Renal cortex interstitium (tissue), 11 donors: ENCODE measurements around the gene C10orf105. TPM values are rescaled to one million over a fixed set of nuclear protein-coding genes. Genes with fewer than 3 reads are reported as not detected.

Experiments
- DNase-seq, 11 donors: peaks; one replicate each; pipeline ENCODE4 v3.0.0-alpha.2; 2013; ENCODE audit warnings: low read depth in 9 of 11, low spot score in 4 of 11; ENCODE audit errors: extremely low read depth in 1 of 11
- polyA plus RNA-seq, 3 donors: library from polyadenylated mRNA; unstranded; fragments of 120-200 nt; gene quantifications; one replicate each; pipeline ENCODE4 v1.2.1, GENCODE V29; 2013; ENCODE audit not compliant: insufficient read length in 3 of 3

Gene C10orf105
- polyA plus RNA-seq, 3 donors, result 0.13 to 0.18 (median 0.16) TPM

DNA sequence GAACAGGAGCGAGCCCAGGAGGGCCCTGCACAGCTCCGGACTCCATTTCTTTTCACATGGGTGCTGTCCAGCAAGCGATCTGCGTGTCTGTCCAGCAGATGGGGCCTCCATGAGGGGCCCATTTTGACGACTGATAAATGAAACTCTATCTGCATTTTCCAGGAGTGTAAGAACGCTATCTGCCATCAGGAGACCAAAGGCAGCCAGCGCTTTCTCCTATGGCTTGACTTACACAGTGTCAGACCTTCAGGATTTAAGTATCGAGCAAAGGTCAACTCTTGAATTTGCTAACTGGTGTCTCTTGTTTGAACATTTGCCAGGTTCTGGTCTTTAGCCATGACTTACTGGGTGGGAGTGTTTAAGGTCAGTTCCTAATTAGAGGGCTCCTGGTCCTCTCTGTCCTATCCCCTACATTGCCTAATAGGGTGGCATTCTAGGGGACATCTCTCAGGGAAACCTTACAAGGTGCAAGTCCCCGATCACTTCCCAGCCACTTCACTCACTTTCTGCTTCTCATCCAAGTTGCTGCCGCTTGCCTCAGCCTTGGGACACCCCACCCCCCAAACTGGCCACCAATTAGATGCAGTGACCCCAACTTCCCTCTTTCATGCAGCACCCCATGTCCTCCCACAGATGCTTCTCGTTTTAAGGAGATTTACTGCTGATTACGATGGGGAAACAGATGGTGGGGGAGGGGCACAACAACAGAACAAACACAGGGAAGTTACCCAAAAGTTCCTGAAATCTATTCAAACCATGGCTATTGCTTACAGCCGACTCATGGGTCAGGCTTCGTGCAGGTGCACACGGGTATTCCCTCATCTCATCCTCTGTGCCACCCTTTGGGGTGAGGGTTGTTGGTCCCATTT is 33.7 kb upstream of the C10orf105 start:
- no peak for DNase-seq

DNA sequence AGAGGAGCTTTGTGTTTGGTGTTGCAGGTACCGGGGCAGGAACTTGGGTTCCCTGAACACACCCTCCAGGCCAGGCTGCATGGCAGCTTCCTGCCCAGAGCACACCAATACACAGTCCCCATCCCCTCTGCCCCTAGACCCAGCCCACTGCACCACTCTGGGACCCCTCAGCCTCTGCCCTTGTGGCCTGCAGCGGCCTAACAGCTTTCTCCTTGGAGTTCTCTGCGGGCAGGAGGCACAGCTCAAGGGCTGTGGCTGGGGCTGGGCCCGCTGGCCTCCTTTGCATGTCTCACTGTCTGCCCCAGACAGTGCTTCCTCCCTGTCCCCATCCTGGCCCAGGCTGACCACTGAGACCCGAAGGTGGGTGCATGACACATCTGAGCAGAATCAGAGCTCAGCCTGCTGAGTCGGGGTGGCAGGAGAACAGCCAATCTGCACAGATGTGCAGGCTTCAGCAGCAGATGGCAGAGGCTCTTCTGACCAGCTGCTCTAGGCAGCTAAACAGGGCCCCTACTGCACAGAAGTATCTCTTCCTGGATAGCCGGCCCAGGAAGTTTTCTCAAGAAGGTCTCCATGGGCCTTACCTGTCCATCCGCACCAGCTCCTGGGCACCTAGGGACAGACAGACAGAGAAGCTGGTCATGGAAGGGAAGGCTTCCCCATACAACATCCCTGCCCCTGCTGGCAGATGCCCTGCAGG is 33.0 kb upstream of the C10orf105 start:
- DNase-seq, result no peak

DNA sequence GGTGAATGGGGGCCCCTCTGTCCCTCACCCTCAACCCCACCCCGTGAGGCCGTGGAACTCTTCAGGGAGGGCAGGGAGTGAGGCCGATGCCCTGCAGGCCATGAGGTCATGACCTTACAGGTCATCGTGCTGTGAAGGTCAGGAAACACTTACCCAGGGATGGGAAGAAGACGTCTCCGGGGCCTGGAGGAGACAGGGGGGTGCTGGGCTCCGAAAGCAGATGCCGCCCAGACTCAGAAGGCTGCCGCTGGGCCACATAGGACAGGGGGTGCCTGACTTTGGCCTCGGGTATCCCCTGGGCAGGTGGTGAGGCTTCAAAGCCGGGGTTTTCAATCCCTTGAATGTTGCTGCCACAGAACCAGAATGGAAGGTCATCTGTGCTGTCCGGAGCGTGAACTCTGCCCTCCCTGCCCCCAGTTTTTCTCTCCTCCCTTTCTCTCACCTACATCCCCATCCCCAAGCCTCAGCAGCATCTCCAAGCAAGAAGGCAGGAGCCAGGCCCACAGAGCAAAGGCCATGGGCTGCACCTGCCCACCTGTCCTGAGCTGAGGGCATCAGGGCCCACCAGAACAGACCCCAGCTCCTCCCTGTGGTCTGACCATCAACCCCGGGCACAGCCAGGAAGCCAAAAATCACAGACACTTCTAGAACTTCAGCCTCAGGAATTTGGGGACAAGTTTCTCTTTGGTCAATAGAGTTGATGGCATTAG is 32.1 kb upstream of the C10orf105 start:
- no peak for DNase-seq

DNA sequence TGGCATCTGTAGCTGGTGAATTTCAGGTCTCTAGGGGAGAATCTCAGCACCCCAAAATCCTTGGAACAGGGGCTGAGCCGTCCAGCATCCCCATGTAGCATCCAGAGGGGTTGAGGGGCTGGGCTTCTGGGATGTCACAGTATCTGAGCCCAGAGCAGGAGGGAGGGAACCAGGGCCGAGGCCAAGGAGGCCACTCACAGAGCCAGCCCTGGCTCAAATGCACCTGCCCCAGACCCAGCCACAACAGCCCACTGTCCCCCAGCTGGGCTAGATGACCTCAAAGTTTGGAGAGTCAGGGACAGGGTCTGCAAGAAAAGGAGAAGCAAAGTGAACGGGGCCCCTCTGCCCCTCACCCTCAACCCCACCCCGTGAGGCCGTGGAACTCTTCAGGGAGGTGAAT is 31.4 kb upstream of the C10orf105 start:
- no peak for DNase-seq

DNA sequence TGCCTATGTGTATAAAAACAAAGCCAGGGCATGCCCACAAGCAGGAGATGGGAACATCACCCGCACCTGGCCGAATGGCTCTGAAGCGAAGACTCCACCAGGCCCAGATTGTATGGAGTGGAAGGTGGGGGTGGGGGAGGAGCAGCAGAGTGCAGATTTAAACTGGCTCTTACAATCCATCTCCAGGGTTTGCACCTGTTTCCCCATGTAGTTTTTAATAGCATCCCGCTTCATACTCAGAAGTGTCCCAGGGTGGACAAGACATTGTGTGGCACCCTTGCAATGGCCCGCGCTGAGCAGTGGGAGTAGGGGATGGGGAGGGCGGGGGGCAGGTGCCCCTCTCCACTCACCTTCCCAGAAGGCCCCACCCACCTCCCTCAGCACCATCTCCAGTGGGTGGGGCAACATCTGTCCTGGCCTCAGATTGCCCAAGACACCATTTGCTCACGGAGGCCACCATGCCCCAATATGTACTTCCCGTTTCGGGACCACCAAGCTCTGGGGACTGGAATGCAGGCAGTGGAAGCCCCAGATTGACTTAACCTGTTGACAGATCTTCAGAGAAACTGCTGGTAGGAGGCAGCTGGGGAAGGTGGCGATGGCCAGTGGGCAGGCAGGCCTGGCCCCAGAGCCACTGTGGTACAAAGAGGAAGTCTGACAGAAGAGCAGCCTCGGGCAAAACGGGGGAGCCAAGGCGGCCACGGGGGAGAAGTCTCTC is 30.7 kb upstream of the C10orf105 start:
- no peak for DNase-seq

DNA sequence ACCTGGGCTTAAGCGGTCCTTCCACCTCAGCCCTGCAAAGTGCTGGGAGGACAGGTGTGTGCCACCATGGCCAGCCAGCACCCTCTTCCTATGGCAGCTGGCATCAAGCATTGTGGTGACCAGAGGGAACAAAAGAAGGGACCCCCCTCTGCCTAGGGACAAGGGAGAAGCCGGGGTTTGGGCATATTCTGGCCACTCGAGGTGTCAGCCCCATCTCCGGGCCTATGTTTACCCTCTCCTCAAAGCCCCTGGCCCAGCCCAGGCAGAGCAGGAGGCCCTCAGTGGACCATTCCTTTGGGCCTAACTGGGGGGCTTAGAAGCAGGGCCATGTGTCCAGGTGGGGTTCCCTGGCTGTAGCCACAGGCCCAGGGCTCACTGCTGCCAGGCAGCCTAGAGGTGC is 29.8 kb upstream of the C10orf105 start:
- no peak for DNase-seq

DNA sequence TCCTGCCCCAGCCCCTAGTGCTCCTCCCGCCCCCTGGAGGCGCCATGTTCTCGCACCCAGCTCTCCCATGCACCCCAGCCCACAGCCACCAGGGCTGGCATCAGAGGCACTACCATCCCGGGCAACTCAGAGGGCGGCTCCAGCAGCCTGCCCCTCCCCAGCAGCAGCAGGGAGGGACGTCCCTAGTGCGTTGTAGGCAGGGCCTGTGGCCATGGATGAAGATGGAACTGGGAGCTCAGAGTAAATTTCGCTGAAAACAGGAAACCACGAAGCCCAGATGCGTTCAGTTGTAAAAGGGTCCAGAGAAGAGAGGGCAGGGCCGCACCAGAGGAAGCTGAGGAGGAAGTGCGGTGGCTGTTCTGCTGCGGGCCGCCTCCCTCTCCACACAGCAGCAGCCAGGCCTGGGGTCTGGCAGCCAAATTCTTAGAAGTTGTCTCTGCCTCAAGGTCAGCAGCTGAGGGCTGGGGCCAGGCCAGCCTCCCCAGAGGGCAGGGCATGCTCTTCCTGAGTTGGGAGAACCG is 29.2 kb upstream of the C10orf105 start:
- DNase-seq, result peak in 1 of 11 donors; percentile 16

DNA sequence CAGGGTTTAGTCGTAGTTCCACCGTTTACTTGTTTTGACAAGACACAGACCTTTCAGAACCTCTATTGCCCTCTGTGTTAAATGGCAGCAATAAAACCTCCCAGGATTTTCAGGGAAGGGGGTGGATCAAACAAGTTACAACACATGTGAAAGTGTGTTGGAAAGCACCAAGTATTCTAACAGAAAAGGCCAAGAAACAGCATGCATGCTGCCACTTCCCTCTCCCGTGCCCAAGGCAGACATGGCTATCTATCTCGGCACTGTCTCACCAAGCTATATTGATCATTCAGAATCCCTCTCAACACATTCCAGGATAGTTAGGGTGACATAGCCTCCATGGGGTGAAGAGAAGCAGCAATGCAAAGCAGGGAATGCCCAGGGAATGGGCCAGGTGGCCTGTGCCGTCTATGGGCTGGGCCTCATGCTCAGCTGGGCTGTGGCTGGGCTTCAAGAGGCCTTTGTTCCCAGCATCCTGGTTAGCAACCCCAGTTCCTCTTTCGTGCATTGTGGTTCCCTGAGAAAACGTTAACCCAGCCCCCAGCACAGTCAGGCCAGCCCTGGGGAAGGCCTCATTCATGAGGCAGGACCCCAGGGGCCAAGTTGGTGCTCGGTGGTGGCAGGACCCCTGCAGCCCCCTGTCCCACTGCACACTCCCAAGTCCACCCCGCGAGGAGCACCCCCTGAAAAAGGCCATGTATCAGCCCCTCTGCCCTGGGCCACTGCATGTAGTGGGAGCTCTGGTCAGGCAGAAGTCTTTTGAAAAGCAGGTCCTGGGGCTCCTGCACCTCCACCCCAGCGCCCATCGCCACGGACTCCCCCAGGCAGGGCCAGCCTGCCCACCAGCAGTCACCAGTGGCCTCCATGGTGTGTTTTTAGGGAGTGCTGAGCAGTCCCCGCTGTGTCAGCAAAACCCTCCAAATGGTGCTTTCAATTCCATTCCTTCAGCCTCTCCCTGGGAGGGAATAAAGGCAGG is 28.3 kb upstream of the C10orf105 start:
- no peak for DNase-seq

DNA sequence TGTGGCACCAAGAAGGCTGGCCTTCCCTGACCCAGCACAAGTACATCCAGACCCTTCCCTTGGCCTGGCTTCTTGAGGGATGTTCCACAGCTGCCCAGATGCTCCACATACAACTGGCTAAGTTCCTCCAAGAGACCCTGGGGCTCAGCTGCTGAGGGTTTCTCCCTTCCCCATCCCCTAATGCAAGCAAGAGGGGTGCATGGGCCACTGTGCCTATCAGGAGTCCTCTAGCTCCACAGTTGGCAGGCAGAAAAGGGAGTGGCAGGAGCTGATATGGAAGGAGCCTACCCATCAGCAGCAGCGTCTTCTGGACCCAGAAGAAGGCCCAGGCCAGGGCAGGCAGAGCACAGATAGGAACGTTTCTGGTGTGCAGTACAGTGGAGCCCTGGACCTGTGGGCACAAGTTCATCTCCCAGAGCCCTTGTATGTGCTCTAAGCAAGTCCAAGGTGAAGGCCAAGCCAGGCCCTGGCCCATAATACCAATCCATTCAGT is 27.5 kb upstream of the C10orf105 start:
- no peak for DNase-seq

DNA sequence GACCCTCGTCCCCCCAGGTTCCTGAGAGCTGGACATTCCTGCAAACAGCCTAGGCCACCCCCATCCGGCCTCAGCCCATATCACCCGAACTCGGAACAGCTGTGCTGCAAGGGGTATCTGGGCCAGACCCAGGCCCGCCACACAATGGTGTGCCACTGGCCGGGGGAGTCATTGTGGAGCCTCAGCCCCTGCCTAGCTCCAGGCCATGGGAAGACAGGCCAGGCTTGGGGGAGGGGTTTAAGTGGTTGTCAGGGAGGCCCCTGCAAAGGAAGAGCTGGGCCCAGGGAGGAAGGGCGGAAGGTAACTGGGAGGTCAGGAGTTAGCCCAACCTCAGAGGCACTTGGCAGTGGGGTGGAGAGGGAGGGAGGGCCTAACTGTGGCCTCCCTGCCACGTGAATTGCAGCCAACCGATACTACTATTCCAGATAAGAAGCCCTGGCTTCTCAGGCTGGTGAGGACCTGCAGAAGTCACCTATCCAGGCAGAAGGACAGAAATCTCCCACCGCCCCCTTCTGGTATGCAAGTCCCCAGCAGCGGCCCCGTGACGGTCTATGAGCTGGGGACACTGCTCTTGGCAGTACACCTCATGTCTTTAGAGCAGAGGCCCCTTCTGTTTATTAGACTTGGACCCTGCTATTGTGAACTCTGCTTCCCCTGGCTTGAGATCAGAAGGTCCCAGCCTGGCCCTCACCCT is 26.9 kb upstream of the C10orf105 start:
- no peak for DNase-seq

DNA sequence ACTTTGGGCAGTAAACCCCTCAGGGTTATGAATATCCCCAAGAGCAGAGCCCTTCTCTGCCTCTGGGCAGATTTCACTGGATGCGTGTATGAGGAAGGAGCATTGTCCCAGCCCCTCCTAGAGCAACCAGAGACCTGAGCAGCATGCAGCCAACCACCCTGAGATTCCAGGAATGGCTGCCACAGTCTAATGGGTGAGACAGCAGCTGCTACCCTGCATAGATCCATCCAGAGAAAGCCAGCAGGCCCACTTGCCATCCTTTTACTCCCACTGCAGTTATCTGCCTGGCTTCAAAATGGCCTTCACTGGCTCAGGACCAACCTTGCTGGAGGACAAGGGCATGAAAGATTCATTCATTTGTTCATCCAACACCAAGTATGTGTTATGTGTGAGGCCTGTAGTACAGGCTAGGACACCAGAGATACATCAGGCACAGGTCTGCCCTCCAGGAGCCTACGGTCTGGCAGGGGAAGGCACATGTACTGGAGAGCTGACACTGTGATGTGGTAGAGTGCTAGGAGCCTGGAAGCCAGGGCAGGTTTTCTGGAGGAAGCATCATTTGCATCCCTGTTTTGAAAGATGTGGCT is 26.2 kb upstream of the C10orf105 start:
- DNase-seq, result no peak

DNA sequence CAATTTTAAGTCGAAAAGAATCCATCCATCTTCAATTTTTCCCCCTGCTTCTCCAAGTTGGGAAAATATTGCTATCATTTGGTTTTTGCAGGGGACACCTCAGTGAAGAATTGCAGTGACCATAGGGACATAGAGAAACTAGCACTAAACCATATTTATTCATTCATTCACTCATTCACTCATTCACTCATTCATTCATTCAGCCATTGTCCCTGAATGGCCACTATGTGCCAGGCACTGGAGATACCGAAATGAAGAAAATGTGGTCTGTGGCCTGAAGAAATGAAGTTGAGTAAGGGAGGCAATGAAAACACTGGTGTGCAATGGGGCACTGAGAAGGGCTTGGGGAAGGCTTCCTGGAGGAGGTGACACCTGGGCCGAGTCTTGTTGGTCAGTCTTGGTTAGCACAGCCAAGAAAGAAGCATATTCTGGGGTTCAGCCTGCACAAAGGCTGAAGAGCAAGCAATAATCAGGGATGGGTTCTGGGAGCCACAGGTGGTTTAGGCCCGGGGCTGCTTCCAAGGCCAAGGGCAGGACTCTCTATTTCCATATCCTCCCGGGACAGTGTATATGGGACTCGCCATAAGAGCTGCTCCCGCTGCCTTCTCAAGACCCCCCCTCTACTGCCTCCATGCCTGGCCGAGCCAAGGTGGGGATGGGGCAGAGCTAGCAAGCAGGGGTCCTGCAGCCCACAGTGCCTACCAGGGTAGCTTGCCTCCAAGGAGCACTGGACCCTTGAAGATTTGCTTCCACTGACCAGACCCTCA is 25.5 kb upstream of the C10orf105 start:
- no peak for DNase-seq

DNA sequence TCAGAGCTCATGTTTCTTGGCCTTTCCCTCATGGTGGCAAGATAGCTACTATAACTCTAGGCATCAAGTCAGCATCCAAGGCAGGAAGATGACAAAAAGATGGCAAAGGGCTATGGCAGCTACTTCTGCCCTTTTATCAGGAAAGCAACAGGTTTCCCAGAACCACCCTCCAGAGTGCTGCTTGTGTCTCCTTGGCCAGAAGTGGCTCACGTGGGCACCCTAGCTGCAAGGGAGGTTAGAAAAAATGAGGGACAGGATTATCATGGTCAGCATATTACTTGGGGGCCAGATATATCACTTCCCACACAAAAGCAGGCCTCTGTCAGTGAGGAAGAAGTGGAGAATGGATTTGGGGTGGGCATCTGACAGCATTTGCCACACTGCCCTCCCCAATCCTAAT is 24.3 kb upstream of the C10orf105 start:
- DNase-seq, result no peak

DNA sequence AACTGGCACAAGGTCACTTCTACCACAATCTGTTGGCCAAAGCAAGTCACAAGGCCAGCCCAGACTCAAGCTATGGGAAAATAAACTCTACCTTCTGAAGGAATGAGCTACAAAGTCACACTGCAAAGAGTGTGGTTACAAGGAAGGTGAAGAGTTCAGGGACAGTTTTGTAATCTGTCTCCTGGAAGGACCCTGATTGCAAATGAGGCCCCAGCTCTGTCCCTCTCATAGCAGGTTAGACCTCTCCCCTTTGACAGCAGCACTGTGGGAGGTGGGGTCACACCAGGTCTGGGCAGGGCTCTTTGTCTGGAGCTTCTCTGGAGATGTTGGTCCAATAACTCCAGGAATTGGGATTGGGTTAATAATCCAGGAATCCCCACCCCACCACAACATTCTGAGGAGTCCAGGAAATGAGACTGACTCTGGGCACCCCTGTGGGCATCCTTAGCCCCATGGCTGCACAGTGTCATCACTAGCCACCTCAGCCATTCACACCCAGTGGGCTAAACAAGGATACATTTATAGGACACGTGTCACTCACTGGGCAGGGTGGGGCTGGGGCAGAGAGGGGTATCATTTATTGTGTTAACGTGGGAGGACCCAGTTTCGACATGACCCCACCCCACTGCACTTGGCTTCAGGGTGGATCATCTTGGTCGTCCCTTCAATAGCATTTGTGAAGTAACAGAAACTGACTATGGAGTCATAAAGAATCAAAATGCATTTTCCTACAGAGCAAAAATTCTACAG is 23.7 kb upstream of the C10orf105 start:
- no peak for DNase-seq

DNA sequence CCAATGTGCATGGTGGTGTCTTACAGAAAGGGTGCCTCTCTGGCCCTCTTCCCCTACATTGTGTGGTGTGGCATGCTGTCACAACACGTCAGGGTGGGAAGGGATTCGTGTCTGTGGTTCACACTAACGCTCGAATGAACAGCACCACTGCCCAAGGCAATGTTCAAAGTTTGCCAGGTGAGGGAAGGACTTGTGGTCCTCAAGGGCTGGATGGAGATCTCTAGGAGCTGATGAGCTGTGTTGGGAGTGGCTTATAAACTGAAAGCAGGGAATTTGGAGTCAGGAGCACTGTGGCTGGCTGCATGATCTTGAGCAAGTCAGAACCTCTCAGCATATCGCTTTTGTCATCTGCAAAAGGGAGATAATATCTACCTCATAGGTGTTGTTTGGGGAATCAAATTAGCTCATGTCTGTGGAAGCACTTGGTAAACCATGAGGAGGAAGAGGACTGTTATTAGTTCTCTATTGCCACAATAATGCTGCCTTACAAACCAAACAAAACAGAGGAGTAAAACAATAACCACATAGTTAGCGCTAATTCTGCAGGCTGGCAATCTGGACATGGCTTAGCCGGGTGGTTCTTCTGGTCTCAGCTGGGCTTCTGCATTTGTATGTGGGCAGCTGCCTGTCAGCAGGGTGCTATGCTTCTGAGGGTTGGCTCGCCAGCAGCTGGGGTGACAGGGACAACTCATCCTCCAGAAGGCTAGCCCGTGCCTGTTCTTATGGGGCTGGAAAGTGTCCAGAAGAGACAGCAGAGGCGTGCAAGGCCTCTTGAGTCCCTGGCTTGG is 22.9 kb upstream of the C10orf105 start:
- no peak for DNase-seq
